SK-N-SH (cell line): ENCODE measurements around the gene DNASE2. TPM values are rescaled to one million over a fixed set of nuclear protein-coding genes. Genes with fewer than 3 reads are reported as not detected.

Source experiments
- CTCF ChIA-PET: fragments of 300-600, 350-600 bp; formaldehyde crosslinking; extraction: SDS; loops from one replicate; lab custom pipeline; 2021; lab: Yijun Ruan, JAX
- POLR2A ChIA-PET: fragments of 350-600 bp; sonication (Branson Sonifier 250); formaldehyde crosslinking; extraction: SDS; loops from one replicate; lab custom pipeline; 2020; ENCODE audit warnings: antibody characterized with exemption, inconsistent platforms; lab: Yijun Ruan, JAX
- DNase-seq: peaks from one replicate; pipeline ENCODE4 v3.0.0; 2012
- H2AFZ ChIP-seq: fragments of 200-600 bp; sonication (generic); 2 replicates; pipeline ENCODE4 v1.8.1; 2016; ENCODE audit warnings: antibody characterized with exemption, mild to moderate bottlenecking, low read depth
- H3F3A ChIP-seq: fragments of 200-600 bp; sonication (generic); replicated peaks from 2 replicates; pipeline ENCODE3; 2016; ENCODE audit warnings: antibody characterized with exemption, mild to moderate bottlenecking; ENCODE audit not compliant: insufficient read depth
- H3K27ac ChIP-seq, 2 experiments: fragments of 200-500 bp in 1 of 2; fragments of 200-600 bp in 1 of 2; sonication (Bioruptor generic) in 1 of 2; sonication (generic), shearing (Covaris generic) in 1 of 2; 2 replicates each; pipeline versions ENCODE4 v1.5.1 to v1.6.1; 2014 to 2016; ENCODE audit warnings: low read depth in 2 of 2, inconsistent platforms in 1 of 2, low read length in 1 of 2, mild to moderate bottlenecking in 1 of 2, mixed read lengths in 1 of 2
- H3K27me3 ChIP-seq: fragments of 200-600 bp; sonication (generic), shearing (Covaris generic); 2 replicates; pipeline ENCODE4 v1.6.1; 2016; ENCODE audit warnings: mixed run types; ENCODE audit not compliant: insufficient read depth
- H3K36me3 ChIP-seq, 2 experiments: fragments of 200-500 bp in 1 of 2; fragments of 200-600 bp in 1 of 2; sonication (Bioruptor generic) in 1 of 2; sonication (generic) in 1 of 2; replicated peaks in 1 of 2; 2 replicates each; pipeline versions ENCODE3 to v1.5.1; 2014 to 2016; ENCODE audit warnings: low read length in 1 of 2, mild to moderate bottlenecking in 1 of 2; ENCODE audit not compliant: insufficient read depth in 2 of 2, control insufficient read depth in 1 of 2
- H3K4me1 ChIP-seq, 2 experiments: fragments of 200-500 bp in 1 of 2; fragments of 200-600 bp in 1 of 2; sonication (Bioruptor generic) in 1 of 2; sonication (generic), shearing (Covaris generic) in 1 of 2; 2 replicates each; pipeline versions ENCODE4 v1.5.1 to v1.6.1; 2014 to 2016; ENCODE audit warnings: low read depth in 1 of 2, low read length in 1 of 2, mixed run types in 1 of 2; ENCODE audit not compliant: insufficient read depth in 2 of 2, control insufficient read depth in 1 of 2
- H3K4me2 ChIP-seq: fragments of 200-600 bp; sonication (generic), shearing (Covaris generic); 2 replicates; pipeline ENCODE4 v1.6.1; 2017; ENCODE audit warnings: mixed run types
- H3K4me3 ChIP-seq, 2 experiments: fragments of 200-500 bp in 1 of 2; fragments of 200-600 bp in 1 of 2; sonication (Bioruptor generic) in 1 of 2; sonication (generic), shearing (Covaris generic) in 1 of 2; 2 replicates each; pipeline versions ENCODE4 v1.5.1 to v1.8.1; 2014 to 2016; ENCODE audit warnings: low read depth in 2 of 2, inconsistent platforms in 1 of 2, low read length in 1 of 2, mild to moderate bottlenecking in 1 of 2, mixed read lengths in 1 of 2, moderate library complexity in 1 of 2
- H3K79me2 ChIP-seq: fragments of 200-600 bp; sonication (generic); 2 replicates; pipeline ENCODE4 v1.8.1; 2017; ENCODE audit warnings: mild to moderate bottlenecking; ENCODE audit not compliant: insufficient read depth
- H3K9ac ChIP-seq: fragments of 200-600 bp; sonication (generic); 2 replicates; pipeline ENCODE4 v1.6.1; 2017; ENCODE audit warnings: mixed run types
- H3K9me2 ChIP-seq: fragments of 200-600 bp; sonication (generic); 2 replicates; pipeline ENCODE4 v1.6.1; 2017; ENCODE audit warnings: mixed run types
- H3K9me3 ChIP-seq: fragments of 200-600 bp; sonication (generic); 2 replicates; pipeline ENCODE4 v1.6.1; 2017; ENCODE audit warnings: mixed run types, mild to moderate bottlenecking, moderate library complexity
- H4K20me1 ChIP-seq: fragments of 200-600 bp; sonication (generic); 2 replicates; pipeline ENCODE4 v1.6.1; 2017; ENCODE audit warnings: mild to moderate bottlenecking, mixed run types; ENCODE audit not compliant: insufficient read depth
- FOSL2 ChIP-seq: IDR thresholded peaks from 2 replicates; pipeline ENCODE4 v1.4.0; 2012; ENCODE audit warnings: low read depth, mild to moderate bottlenecking, moderate library complexity, borderline replicate concordance
- JUND ChIP-seq: IDR thresholded peaks from 2 replicates; pipeline ENCODE4 v1.4.0; 2012
- MEF2A ChIP-seq: IDR thresholded peaks from 2 replicates; pipeline ENCODE4 v1.4.0; 2012; ENCODE audit warnings: low read depth, borderline replicate concordance
- RAD21 ChIP-seq: IDR thresholded peaks from 2 replicates; pipeline ENCODE4 v1.6.1; 2012; ENCODE audit warnings: mild to moderate bottlenecking, low read length
- SMC3 ChIP-seq: IDR thresholded peaks from 2 replicates; pipeline ENCODE4 v1.6.1; 2012; ENCODE audit warnings: low read depth, low read length, improper control_type of control experiment
- WGBS: methylation state at CpG from one replicate; pipeline ENCODE4 v1.1.6; 2017; ENCODE audit warnings: low lambda C conversion rate; 5-methylcytosine and 5-hydroxymethylcytosine counted together
- polyA plus RNA-seq, 3 experiments: library from polyadenylated mRNA; depleted of rRNA; stranded (reverse); fragments of >200 nt; gene quantifications; 2 replicates each; pipeline ENCODE4 v1.2.3, GENCODE V29; 2012
- small RNA-seq, 7 experiments: library from RNA; depleted of rRNA; stranded (forward); fragments of <200 nt; gene quantifications; one replicate each; pipeline ENCODE3, GENCODE V24; 2012
- TF ChIP-seq, protein P1 (sequence below): fragments of 200-600 bp; sonication (generic); IDR thresholded peaks from 2 replicates; pipeline ENCODE4 v1.6.1; 2017; ENCODE audit warnings: antibody characterized with exemption, mild to moderate bottlenecking, moderate library complexity
- TF ChIP-seq, protein P2 (sequence below): IDR thresholded peaks from 2 replicates; pipeline ENCODE4 v1.4.0; 2012; ENCODE audit warnings: low read depth

Gene DNASE2
- polyA plus RNA-seq, 1 of the 3 experiments (the other 2 are of a cell fraction) = 29.8 TPM

DNA sequence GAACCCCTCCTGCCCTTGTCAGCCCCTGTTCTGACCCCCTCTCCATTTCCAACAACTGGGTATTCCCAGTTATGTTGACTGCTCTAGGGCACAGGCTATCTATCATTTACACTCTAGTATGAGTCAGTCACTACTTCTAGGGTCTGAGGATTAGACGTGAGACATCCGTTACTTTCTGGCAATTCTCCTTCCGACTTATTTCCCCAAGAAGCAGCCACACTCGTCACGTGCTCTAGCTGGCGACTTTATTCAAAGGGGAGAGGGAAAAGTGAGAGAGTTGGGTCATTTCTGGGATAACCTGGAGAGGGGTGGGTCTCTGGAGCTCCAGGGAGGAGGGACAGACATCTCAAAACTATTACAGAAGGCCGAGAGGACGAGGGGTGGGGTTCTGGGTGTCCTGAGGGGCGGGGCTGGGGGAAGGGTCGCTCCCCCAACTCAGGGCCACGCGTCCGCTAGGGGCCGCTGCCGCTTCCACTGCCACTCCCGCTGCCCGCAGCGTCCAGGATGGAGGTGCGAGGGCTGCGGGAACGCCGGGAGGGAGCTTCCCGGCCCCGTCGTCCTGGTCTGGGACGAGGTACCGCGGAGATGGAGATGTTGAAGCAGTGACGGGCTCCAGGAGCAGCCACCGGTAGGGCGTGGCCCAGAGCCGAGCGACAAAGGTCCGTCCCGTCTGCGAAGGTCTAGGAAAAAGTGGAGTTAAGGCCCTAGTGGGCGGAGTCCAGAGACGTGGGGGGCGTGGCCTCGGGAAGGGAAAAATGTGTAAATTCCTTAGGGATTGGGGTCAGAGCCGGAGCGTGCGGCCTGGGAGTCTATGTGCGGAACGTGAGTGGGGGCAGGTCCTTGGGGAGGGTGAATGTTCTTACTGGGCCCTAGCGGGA, 55.8 kb downstream of the DNASE2 start:
- Histone ChIP-seq H3K9ac (no peak overlapping the region), H3K27ac (no peak overlapping the region), H3K4me1 (peaks cover 0 to 8% of the 10 kb centered on the region in 2 experiments; a peak in 1 of 4 replicates), H2AFZ (no peak overlapping the region), H3K9me3 (no peaks in the 10 kb centered on the region), H3F3A (no peaks in the 10 kb centered on the region), H3K79me2 (no peaks in the 10 kb centered on the region), H3K4me3 (peak overlapping the region in 1 of 2 experiments; percentile 15; a peak in 1 of 4 replicates), H3K9me2 (no peaks in the 10 kb centered on the region), H3K27me3 (no peaks in the 10 kb centered on the region), H3K36me3 (no peaks in the 10 kb centered on the region), H4K20me1 (no peaks in the 10 kb centered on the region), H3K4me2 (no peak overlapping the region)
- whole genome bisulfite sequencing = 36% methylated on average over 32 of the region's 46 CpGs
- POLR2A ChIA-PET = no interaction called here
- CTCF ChIA-PET = interaction anchor here (0.5 to 5.4 kb wide), 18 partner anchors 11 to 103 kb away, joined by 3 to 48 read pairs (median 4); partner anchors contain the start of genes DNASE2, MAST1, RNASEH2A and THSD8
- TF ChIP-seq RAD21 (peak; percentile 36), FOSL2 (no peak), SMC3 (peak; percentile 9; the same call in 1 of the 2 replicates), MEF2A (no peak), JUND (no peak)
- TF ChIP-seq, protein P1, sequence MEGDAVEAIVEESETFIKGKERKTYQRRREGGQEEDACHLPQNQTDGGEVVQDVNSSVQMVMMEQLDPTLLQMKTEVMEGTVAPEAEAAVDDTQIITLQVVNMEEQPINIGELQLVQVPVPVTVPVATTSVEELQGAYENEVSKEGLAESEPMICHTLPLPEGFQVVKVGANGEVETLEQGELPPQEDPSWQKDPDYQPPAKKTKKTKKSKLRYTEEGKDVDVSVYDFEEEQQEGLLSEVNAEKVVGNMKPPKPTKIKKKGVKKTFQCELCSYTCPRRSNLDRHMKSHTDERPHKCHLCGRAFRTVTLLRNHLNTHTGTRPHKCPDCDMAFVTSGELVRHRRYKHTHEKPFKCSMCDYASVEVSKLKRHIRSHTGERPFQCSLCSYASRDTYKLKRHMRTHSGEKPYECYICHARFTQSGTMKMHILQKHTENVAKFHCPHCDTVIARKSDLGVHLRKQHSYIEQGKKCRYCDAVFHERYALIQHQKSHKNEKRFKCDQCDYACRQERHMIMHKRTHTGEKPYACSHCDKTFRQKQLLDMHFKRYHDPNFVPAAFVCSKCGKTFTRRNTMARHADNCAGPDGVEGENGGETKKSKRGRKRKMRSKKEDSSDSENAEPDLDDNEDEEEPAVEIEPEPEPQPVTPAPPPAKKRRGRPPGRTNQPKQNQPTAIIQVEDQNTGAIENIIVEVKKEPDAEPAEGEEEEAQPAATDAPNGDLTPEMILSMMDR = peak; percentile 48
- TF ChIP-seq, protein P2, sequence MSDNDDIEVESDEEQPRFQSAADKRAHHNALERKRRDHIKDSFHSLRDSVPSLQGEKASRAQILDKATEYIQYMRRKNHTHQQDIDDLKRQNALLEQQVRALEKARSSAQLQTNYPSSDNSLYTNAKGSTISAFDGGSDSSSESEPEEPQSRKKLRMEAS = peak; percentile 50
- peak; percentile 88 for DNase-seq

Small RNAs within 50 kb of the gene (small RNA-seq; reads per million reads assigned to genes)
- gene MIR5695 (0 to 2.6 (median 0.59) reads per million in 7 experiments), gene MIR6794 (0 to 0.52 (median 0) reads per million in 7 experiments)

Other genes with a start within 250 kb of the DNASE2 start
- 43.2 and 47.0 TPM in 2 replicates for gene MAN2B1, start 214.7 kb downstream of the DNASE2 start, polyA plus RNA-seq (2012; rRNA removed)
- 12.8 and 18.2 TPM in 2 replicates for gene WDR83, start 214.6 kb downstream of the DNASE2 start, polyA plus RNA-seq (2012; rRNA removed)
- gene DHPS, start 199.6 kb downstream of the DNASE2 start, polyA plus RNA-seq (2012; rRNA removed) = 179 and 192 TPM in 2 replicates
- gene GNG14, start 193.5 kb downstream of the DNASE2 start, polyA plus RNA-seq (2012; rRNA removed) = not detected in 2 replicates
- gene FBXW9, start 184.8 kb downstream of the DNASE2 start, polyA plus RNA-seq (2012; rRNA removed) = 25.9 and 26.6 TPM in 2 replicates
- 82.4 and 112 TPM in 2 replicates for gene TNPO2, start 157.5 kb downstream of the DNASE2 start, polyA plus RNA-seq (2012; rRNA removed)
- 294 and 466 TPM in 2 replicates for gene TRIR, start 146.8 kb downstream of the DNASE2 start, polyA plus RNA-seq (2012; rRNA removed)
- gene GET3, start 144.0 kb downstream of the DNASE2 start, polyA plus RNA-seq (2012; rRNA removed) = 250 and 264 TPM in 2 replicates
- gene BEST2, start 129.7 kb downstream of the DNASE2 start, polyA plus RNA-seq (2012; rRNA removed) = not detected in 2 replicates
- gene HOOK2, start 105.9 kb downstream of the DNASE2 start, polyA plus RNA-seq (2012; rRNA removed) = 23.9 and 33.0 TPM in 2 replicates
- gene JUNB, start 90.0 kb downstream of the DNASE2 start, polyA plus RNA-seq (2012; rRNA removed) = 165 and 224 TPM in 2 replicates
- gene PRDX2, start 79.6 kb downstream of the DNASE2 start, polyA plus RNA-seq (2012; rRNA removed) = 215 and 341 TPM in 2 replicates
- not detected in 2 replicates for gene THSD8, start 79.4 kb downstream of the DNASE2 start, polyA plus RNA-seq (2012; rRNA removed)
- gene RNASEH2A, start 74.9 kb downstream of the DNASE2 start, polyA plus RNA-seq (2012; rRNA removed) = 35.2 and 48.1 TPM in 2 replicates
- gene RTBDN, start 46.9 kb downstream of the DNASE2 start, polyA plus RNA-seq (2012; rRNA removed) = 0.47 and 0.72 TPM in 2 replicates
- gene MAST1, start 42.9 kb downstream of the DNASE2 start, polyA plus RNA-seq (2012; rRNA removed) = 4.3 and 9.7 TPM in 2 replicates
- not detected in 2 replicates for gene KLF1, start 5.8 kb upstream of the DNASE2 start, polyA plus RNA-seq (2012; rRNA removed)
- 29.4 and 36.6 TPM in 2 replicates for gene GCDH, start 9.7 kb upstream of the DNASE2 start, polyA plus RNA-seq (2012; rRNA removed)
- 0.44 and 1.1 TPM in 2 replicates for gene SYCE2, start 37.8 kb upstream of the DNASE2 start, polyA plus RNA-seq (2012; rRNA removed)
- 56.8 and 170 TPM in 2 replicates for gene FARSA, start 52.3 kb upstream of the DNASE2 start, polyA plus RNA-seq (2012; rRNA removed)
- 1,316 and 1,334 TPM in 2 replicates for gene CALR, start 57.2 kb upstream of the DNASE2 start, polyA plus RNA-seq (2012; rRNA removed)
- gene RAD23A, start 64.4 kb upstream of the DNASE2 start, polyA plus RNA-seq (2012; rRNA removed) = 60.4 and 116 TPM in 2 replicates
- 65.7 and 91.8 TPM in 2 replicates for gene GADD45GIP1, start 75.8 kb upstream of the DNASE2 start, polyA plus RNA-seq (2012; rRNA removed)
- 1.0 and 1.6 TPM in 2 replicates for gene DAND5, start 88.1 kb upstream of the DNASE2 start, polyA plus RNA-seq (2012; rRNA removed)
- 5.1 and 14.8 TPM in 2 replicates for gene NFIX, start 114.0 kb upstream of the DNASE2 start, polyA plus RNA-seq (2012; rRNA removed)
- gene LYL1, start 221.4 kb upstream of the DNASE2 start, polyA plus RNA-seq (2012; rRNA removed) = 1.1 and 2.2 TPM in 2 replicates
- 60.9 and 64.9 TPM in 2 replicates for gene TRMT1, start 235.3 kb upstream of the DNASE2 start, polyA plus RNA-seq (2012; rRNA removed)
- gene NACC1, start 236.8 kb upstream of the DNASE2 start, polyA plus RNA-seq (2012; rRNA removed) = 72.8 and 127 TPM in 2 replicates